Measurements from ENCODE around the gene MILR1.
A peak's percentile ranks its signal among the peaks of the same experiment; 100 is the strongest.

MILR1 gene

GRCh38 chr17:64503821-64504768 is 55.2 kb downstream of the MILR1 start:
- DNase-seq, result no peak

GRCh38 chr17:64504769-64505339 is 55.9 kb downstream of the MILR1 start:
- no peak for DNase-seq

GRCh38 chr17:64505340-64506200 is 56.7 kb downstream of the MILR1 start:
- peak; percentile 36 for DNase-seq

GRCh38 chr17:64506201-64506575 is 57.3 kb downstream of the MILR1 start, which contains the start of gene DDX5:
Gene DDX5, minus strand, starts transcription at chr17:64506289. Its CDS starts 170 bp downstream, at chr17:64506119.
- peak; percentile 96 for DNase-seq

GRCh38 chr17:64506576-64507412 is 57.9 kb downstream of the MILR1 start, which contains the start of gene CEP95:
Gene CEP95, plus strand, starts transcription at chr17:64506977. Its CDS starts 121 bp downstream, at chr17:64507098.
- peak; percentile 96 for DNase-seq

- peak; percentile 46 for DNase-seq
These were observed 58.5 kb downstream of the MILR1 start for GRCh38 chr17:64507413-64507782.

GRCh38 chr17:64508683-64509082 is 59.8 kb downstream of the MILR1 start:
- DNase-seq, result no peak

- DNase-seq, result no peak
These were observed 60.3 kb downstream of the MILR1 start for GRCh38 chr17:64509179-64509578.

GRCh38 chr17:64515419-64515818 is 66.5 kb downstream of the MILR1 start:
- DNase-seq, result no peak

GRCh38 chr17:64515829-64516228 is 66.9 kb downstream of the MILR1 start:
- no peak for DNase-seq
